PC-3 (cell line): ENCODE results near the gene ATF7IP2. TPM values are rescaled to one million over a fixed set of nuclear protein-coding genes. Genes with fewer than 3 reads are reported as not detected.

Experiments
- ATAC-seq: fragments of 200-7000 bp; cut with Tn5 transposase; 2 replicates; pipeline ENCODE4 v1.9.1; 2020; ENCODE audit warnings: mild to moderate bottlenecking, moderate library complexity
- BruUV-seq: library from RNA; stranded (reverse); fragments of 400-500 nt; replicated peaks from 2 replicates; lab custom pipeline; 2021; lab: Mats Ljungman, UMichigan
- CTCF ChIA-PET: fragments of 300-600 bp; sonication (Branson Sonifier 250); formaldehyde crosslinking; loops from one replicate; lab custom pipeline; 2022; ENCODE audit warnings: antibody characterized with exemption; lab: Charles Lee
- POLR2A ChIA-PET: fragments of 300-600 bp; sonication (Branson Sonifier 250); formaldehyde crosslinking; loops from one replicate; lab custom pipeline; 2022; ENCODE audit warnings: antibody characterized with exemption; ENCODE audit not compliant: unreplicated experiment; lab: Charles Lee
- DNase-seq: peaks from one replicate; pipeline ENCODE4 v3.0.0-alpha.2; 2015
- H2AFZ ChIP-seq: fragments of 300-600 bp; sonication (generic); 2 replicates; pipeline ENCODE4 v1.6.0; 2016; ENCODE audit warnings: antibody characterized with exemption, low read length
- H3F3A ChIP-seq: fragments of 300-600 bp; sonication (generic); one replicate; pipeline ENCODE4 v1.6.0; 2017; ENCODE audit warnings: antibody characterized with exemption, low read length, control low read depth, mild to moderate bottlenecking; ENCODE audit not compliant: unreplicated experiment
- H3K27ac ChIP-seq: fragments of 300-600 bp; sonication (generic); 2 replicates; pipeline ENCODE4 v1.5.1; 2016; ENCODE audit warnings: mild to moderate bottlenecking, low read length
- H3K27me3 ChIP-seq: fragments of 300-600 bp; sonication (generic); 2 replicates; pipeline ENCODE4 v1.6.1; 2016; ENCODE audit warnings: low read length, mixed read lengths
- H3K36me3 ChIP-seq: fragments of 300-600 bp; sonication (generic); 2 replicates; pipeline ENCODE4 v1.6.1; 2016; ENCODE audit warnings: low read depth, mixed run types, low read length, mixed read lengths
- H3K4me1 ChIP-seq: fragments of 300-600 bp; sonication (generic); 2 replicates; pipeline ENCODE4 v1.5.1; 2016; ENCODE audit warnings: low read length; ENCODE audit not compliant: insufficient read depth
- H3K4me2 ChIP-seq: fragments of 300-600 bp; sonication (generic); 2 replicates; pipeline ENCODE4 v1.6.0; 2016; ENCODE audit warnings: low read length
- H3K4me3 ChIP-seq: fragments of 300-600 bp; sonication (generic); 2 replicates; pipeline ENCODE4 v1.5.1; 2016; ENCODE audit warnings: mild to moderate bottlenecking, low read length, mixed read lengths
- H3K79me2 ChIP-seq: fragments of 300-600 bp; sonication (generic); 2 replicates; pipeline ENCODE4 v1.6.1; 2017; ENCODE audit warnings: low read length, mixed read lengths
- H3K9ac ChIP-seq: fragments of 300-600 bp; sonication (generic); 2 replicates; pipeline ENCODE4 v1.6.0; 2016; ENCODE audit warnings: mild to moderate bottlenecking, low read length
- H3K9me2 ChIP-seq: fragments of 300-600 bp; sonication (generic); replicated peaks from 2 replicates; pipeline ENCODE4 v1.6.1; 2016; ENCODE audit warnings: mixed run types, low read length, mixed read lengths
- H3K9me3 ChIP-seq: fragments of 300-600 bp; sonication (generic); 2 replicates; pipeline ENCODE4 v1.6.1; 2016; ENCODE audit warnings: low read length, mixed read lengths
- H4K20me1 ChIP-seq: fragments of 300-600 bp; sonication (generic); 2 replicates; pipeline ENCODE4 v1.6.1; 2016; ENCODE audit warnings: low read length, mixed read lengths
- CTCF ChIP-seq: fragments of 300-600 bp; sonication (generic); conservative IDR thresholded peaks from 2 replicates; pipeline ENCODE4 v1.5.1; 2017; ENCODE audit warnings: antibody characterized with exemption, low read depth, mild to moderate bottlenecking, low read length
- EZH2 ChIP-seq: fragments of 300-600 bp; sonication (generic); IDR thresholded peaks from one replicate; pipeline ENCODE4 v1.6.1; 2017; ENCODE audit warnings: antibody characterized with exemption, mild to moderate bottlenecking, low read length; ENCODE audit not compliant: unreplicated experiment
- EZH2phosphoT487 ChIP-seq: fragments of 300-600 bp; sonication (generic); IDR thresholded peaks from 2 replicates; pipeline ENCODE4 v1.6.1; 2018; ENCODE audit warnings: mild to moderate bottlenecking, antibody characterized with exemption, low read length, borderline replicate concordance
- intact Hi-C: fragments of 100-400 bp; cut with micrococcal nuclease; formaldehyde crosslinking; loops from 2 replicates; pipeline ENCODE4 v1.9.0; 2023
- total RNA-seq: library from RNA; depleted of rRNA; stranded (reverse); fragments of >200 nt; gene quantifications from 2 replicates; pipeline ENCODE4 v1.2.3, GENCODE V29; 2014

ATF7IP2 gene
- total RNA-seq, 1 experiment from 2014 or later, result 6.2 TPM

DNA sequence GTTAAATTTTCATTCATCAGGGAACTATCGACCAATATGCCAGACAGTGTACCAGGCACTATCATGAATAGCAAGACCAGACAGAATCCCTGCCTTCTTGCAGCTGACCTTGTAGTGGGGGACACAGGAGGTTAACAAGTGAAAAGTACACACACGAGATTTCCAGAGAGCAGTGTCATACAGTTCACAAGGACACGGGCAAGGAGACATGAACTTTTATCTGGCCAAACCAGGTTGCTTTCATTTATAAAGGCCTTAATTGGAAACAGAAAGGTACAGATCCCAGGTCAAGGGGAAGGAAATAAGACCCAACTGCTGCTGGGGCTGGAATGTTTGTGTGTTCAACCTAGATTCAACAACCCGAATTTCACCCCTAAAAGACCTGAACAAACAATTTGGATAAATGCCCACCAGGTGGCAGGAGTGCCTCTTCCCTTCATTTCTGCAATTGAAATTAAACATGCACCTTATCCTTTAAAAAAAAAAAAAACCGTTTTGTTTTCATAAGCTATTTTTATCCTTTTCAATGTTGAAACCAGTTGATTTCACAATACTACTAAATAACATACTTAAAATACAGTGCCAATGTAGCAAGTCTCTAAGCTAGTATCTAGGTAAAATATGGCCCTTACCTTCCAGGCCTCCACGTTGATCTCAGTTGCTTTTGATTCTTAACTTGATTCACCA, 128.7 kb downstream of the ATF7IP2 start:
- Histone ChIP-seq H3K9ac (no peak overlapping the region), H3K79me2 (no peaks in the 10 kb centered on the region), H3K4me1 (peaks cover 23% of the 10 kb centered on the region), H3K4me2 (no peak overlapping the region), H3K36me3 (no peaks in the 10 kb centered on the region), H3K4me3 (no peak overlapping the region), H3K9me3 (no peaks in the 10 kb centered on the region), H4K20me1 (no peaks in the 10 kb centered on the region), H3K27me3 (no peaks in the 10 kb centered on the region), H2AFZ (no peak overlapping the region), H3F3A (no peaks in the 10 kb centered on the region), H3K9me2 (no peaks in the 10 kb centered on the region), H3K27ac (no peak overlapping the region)
- ATAC-seq (no peak), DNase-seq (peak; percentile 69)
- ChIA-PET POLR2A (interaction anchor here (0.6 kb wide), 1 partner anchor 230 kb away, joined by 5 read pairs; no protein-coding TSS in a partner anchor), CTCF (interaction anchor here (0.5 to 1.1 kb wide), 5 partner anchors 127 to 223 kb away, joined by 3 read pairs; no protein-coding TSS in a partner anchor)
- intact Hi-C loops, result loop anchor here (1.0 to 10.0 kb wide), 4 partner anchors 63 to 400 kb away; no protein-coding TSS in a partner anchor
- BruUV-seq, result no TSS peak
- TF ChIP-seq EZH2, result no peak
- peak; percentile 75 for TF ChIP-seq CTCF

DNA sequence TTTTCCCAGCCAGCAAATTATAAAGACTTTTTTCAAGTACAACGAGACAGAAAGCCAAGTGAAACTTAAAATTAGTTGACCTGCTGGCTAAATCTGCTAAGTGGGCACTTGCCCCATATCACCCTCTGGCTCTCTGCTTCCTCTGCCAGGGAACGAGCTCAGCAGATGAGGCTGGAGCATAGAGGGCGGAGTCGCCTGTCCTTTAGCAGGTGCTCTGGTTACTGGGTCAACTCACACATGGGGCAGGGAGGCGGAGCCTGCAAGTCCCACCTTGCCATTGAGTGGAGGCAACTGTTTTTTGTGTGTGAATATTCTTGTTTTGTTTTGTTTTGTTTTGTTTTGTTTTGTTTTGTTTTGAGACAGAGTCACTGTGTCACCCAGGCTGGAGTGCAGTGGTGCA, 132.0 kb downstream of the ATF7IP2 start:
- H3K9me2 ChIP-seq, result no peaks in the 10 kb centered on the region
- POLR2A ChIA-PET, result no interaction called here
- no peak overlapping the region for H3K4me3 ChIP-seq
- H3K79me2 ChIP-seq, result no peaks in the 10 kb centered on the region
- H3K9ac ChIP-seq, result no peak overlapping the region
- H4K20me1 ChIP-seq, result no peaks in the 10 kb centered on the region
- no peaks in the 10 kb centered on the region for H3K9me3 ChIP-seq
- H3K27ac ChIP-seq, result no peak overlapping the region
- no peaks in the 10 kb centered on the region for H3F3A ChIP-seq
- no peaks in the 10 kb centered on the region for H3K27me3 ChIP-seq
- intact Hi-C loops, result loop anchor here (10.0 kb wide), 1 partner anchor 397 kb away; no protein-coding TSS in a partner anchor
- no peak overlapping the region for H3K4me2 ChIP-seq
- DNase-seq (no peak), ATAC-seq (no peak)
- no peak for TF ChIP-seq EZH2
- TF ChIP-seq CTCF, result no peak
- no peak for TF ChIP-seq EZH2phosphoT487
- H3K4me1 ChIP-seq, result peaks cover 19% of the 10 kb centered on the region
- no TSS peak for BruUV-seq
- CTCF ChIA-PET, result no interaction called here
- H2AFZ ChIP-seq, result no peak overlapping the region
- no peaks in the 10 kb centered on the region for H3K36me3 ChIP-seq

DNA sequence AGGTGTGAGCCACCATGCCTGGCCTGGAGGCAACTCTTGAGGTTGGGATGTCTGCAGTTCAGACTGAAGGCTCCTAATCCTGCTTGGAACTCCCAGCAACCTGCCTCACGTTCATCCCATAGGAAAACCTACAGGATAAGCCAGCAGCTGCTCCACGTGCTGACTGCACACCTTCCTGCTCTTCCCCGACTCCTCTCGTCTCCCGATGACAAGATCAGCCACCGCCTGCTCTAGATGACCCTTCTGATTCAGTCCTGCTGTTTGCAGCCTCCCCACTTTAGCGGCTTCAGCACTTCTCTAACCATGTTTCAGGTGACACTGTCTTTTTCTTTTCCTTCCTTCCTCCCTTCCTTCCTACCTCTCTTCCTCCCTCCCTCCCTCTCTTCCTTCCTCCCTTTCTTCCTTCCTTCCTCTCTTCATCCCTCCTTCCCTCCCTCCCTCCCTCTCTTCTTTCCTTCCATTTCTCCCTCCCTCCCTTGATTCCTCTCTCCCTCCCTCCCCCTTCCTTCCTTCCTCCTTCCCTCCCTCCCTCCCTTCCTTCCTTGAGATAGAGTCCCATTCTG, 132.7 kb downstream of the ATF7IP2 start:
- ChIA-PET CTCF (no interaction called here), POLR2A (no interaction called here)
- H3K27me3 ChIP-seq, result no peaks in the 10 kb centered on the region
- no peaks in the 10 kb centered on the region for H3K36me3 ChIP-seq
- no peak overlapping the region for H2AFZ ChIP-seq
- no peaks in the 10 kb centered on the region for H3K79me2 ChIP-seq
- intact Hi-C loops, result loop anchor here (10.0 kb wide), 1 partner anchor 396 kb away; no protein-coding TSS in a partner anchor
- H3K4me3 ChIP-seq, result no peak overlapping the region
- H4K20me1 ChIP-seq, result no peaks in the 10 kb centered on the region
- ATAC-seq (no peak), DNase-seq (no peak)
- no peaks in the 10 kb centered on the region for H3K9me2 ChIP-seq
- BruUV-seq, result no TSS peak
- no peaks in the 10 kb centered on the region for H3F3A ChIP-seq
- H3K9me3 ChIP-seq, result no peaks in the 10 kb centered on the region
- H3K27ac ChIP-seq, result no peak overlapping the region
- no peak for TF ChIP-seq CTCF
- TF ChIP-seq EZH2phosphoT487, result no peak
- no peak for TF ChIP-seq EZH2
- no peak overlapping the region for H3K4me2 ChIP-seq
- peaks cover 19% of the 10 kb centered on the region for H3K4me1 ChIP-seq
- no peak overlapping the region for H3K9ac ChIP-seq
